ENCODE data around the gene CYTL1.
"Not testable (repeated sequence)": the region's sequence is repeated elsewhere in the genome, so short reads cannot be mapped to it uniquely, and the experiment has no call there.

DNA sequence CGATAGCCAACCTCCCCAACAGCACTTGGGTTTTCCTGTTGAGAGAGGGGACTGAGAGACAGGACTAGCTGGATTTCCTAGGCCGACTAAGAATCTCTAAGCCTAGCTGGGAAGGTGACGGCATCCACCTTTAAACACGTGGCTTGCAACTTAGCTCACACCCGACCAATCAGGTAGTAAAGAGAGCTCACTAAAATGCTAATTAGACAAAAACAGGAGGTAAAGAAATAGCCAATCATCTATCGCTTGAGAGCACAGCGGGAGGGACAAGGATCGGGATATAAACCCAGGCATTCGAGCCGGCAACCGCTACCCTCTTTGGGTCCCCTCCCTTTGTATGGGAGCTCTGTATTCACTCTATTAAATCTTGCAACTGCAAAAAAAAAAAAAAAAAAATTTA lies 12.3 kb downstream of the CYTL1 start:
- TF ChIP-seq POLR2A (IDR thresholded peaks at IDR 0.05); POLR2AphosphoS5 (IDR thresholded peaks at IDR 0.05; ENCODE audit: insufficient read depth in 1 of 2, low read depth in 1 of 2): not testable (repeated sequence)
- TF ChIP-seq, protein P1, sequence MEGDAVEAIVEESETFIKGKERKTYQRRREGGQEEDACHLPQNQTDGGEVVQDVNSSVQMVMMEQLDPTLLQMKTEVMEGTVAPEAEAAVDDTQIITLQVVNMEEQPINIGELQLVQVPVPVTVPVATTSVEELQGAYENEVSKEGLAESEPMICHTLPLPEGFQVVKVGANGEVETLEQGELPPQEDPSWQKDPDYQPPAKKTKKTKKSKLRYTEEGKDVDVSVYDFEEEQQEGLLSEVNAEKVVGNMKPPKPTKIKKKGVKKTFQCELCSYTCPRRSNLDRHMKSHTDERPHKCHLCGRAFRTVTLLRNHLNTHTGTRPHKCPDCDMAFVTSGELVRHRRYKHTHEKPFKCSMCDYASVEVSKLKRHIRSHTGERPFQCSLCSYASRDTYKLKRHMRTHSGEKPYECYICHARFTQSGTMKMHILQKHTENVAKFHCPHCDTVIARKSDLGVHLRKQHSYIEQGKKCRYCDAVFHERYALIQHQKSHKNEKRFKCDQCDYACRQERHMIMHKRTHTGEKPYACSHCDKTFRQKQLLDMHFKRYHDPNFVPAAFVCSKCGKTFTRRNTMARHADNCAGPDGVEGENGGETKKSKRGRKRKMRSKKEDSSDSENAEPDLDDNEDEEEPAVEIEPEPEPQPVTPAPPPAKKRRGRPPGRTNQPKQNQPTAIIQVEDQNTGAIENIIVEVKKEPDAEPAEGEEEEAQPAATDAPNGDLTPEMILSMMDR (IDR thresholded peaks at IDR 0.05): not testable (repeated sequence)

Data from vagina (tissue), 2 donors.